BLaER1 treated with 17β-estradiol and CSF1 and Interleukin-3, amounts not matched to agents 10 nM and 100 nM (cell line): ENCODE measurements around the gene TNFSF10.
"Not testable (repeated sequence)": the region's sequence is repeated elsewhere in the genome, so short reads cannot be mapped to it uniquely, and the experiment has no call there.

ENCODE experiments used
- H3K27ac ChIP-seq, 11 experiments: shearing (Covaris generic); formaldehyde crosslinking; 2 replicates each; pipeline ENCODE4 v1.8.1; 2022
- H3K27me3 ChIP-seq, 11 experiments: shearing (Covaris generic); formaldehyde crosslinking; 2 replicates each; pipeline ENCODE4 v1.8.1; 2022
- H3K36me3 ChIP-seq, 11 experiments: shearing (Covaris generic); formaldehyde crosslinking; 2 replicates each; pipeline ENCODE4 v1.8.1; 2022
- H3K4me1 ChIP-seq, 10 experiments: shearing (Covaris generic); formaldehyde crosslinking; 2 replicates each; pipeline ENCODE4 v1.8.1; 2022
- H3K4me2 ChIP-seq, 11 experiments: shearing (Covaris generic); formaldehyde crosslinking; 2 replicates each; pipeline ENCODE4 v1.8.1; 2022
- H3K4me3 ChIP-seq, 10 experiments: shearing (Covaris generic); formaldehyde crosslinking; 2 replicates each; pipeline ENCODE4 v1.8.1; 2022
- H3K9ac ChIP-seq, 11 experiments: shearing (Covaris generic); formaldehyde crosslinking; 2 replicates each; pipeline ENCODE4 v1.8.1; 2022
- H3K9me3 ChIP-seq, 11 experiments: shearing (Covaris generic); formaldehyde crosslinking; replicated peaks in 1 of 11; 2 replicates each; pipeline ENCODE4 v1.8.1; 2022
- H4K20me1 ChIP-seq, 11 experiments: shearing (Covaris generic); formaldehyde crosslinking; 2 replicates each; pipeline ENCODE4 v1.8.1; 2022
- Cebpa-rat ChIP-seq, 11 experiments: shearing (Covaris generic); IDR thresholded peaks; 2 replicates each; pipeline ENCODE4 v1.8.1; 2022

The TNFSF10 gene

GRCh38 chr3:172530101-172530561 lies 6.9 kb upstream of the TNFSF10 start:
- Histone ChIP-seq H3K27ac (peak overlapping the region in 7 of 11 experiments; percentile 45 to 73 (median 56); a peak in 16 of 22 replicates), H3K9ac (peak overlapping the region in 7 of 11 experiments; percentile 18 to 54 (median 32); a peak in 11 of 22 replicates), H3K9me3 (peaks cover 0 to 17% (median 3%) of the 10 kb centered on the region in 11 experiments; a peak in 7 of 22 replicates), H3K4me1 (peaks cover 10 to 31% (median 25%) of the 10 kb centered on the region in 10 experiments), H4K20me1 (no peaks in the 10 kb centered on the region), H3K4me2 (peak overlapping the region; percentile 21 to 82 (median 59)), H3K27me3 (no peaks in the 10 kb centered on the region), H3K36me3 (no peaks in the 10 kb centered on the region), H3K4me3 (no peak overlapping the region; a peak in 2 of 20 replicates)
- TF ChIP-seq Cebpa-rat (IDR thresholded peaks at IDR 0.05), result no peak

GRCh38 chr3:172528677-172529076 lies 5.4 kb upstream of the TNFSF10 start:
- no peak overlapping the region for H3K9ac ChIP-seq
- no peak overlapping the region for H3K4me3 ChIP-seq
- no peaks in the 10 kb centered on the region for H3K27me3 ChIP-seq
- H3K27ac ChIP-seq, result no peak overlapping the region
- TF ChIP-seq Cebpa-rat (IDR thresholded peaks at IDR 0.05), result no peak
- no peaks in the 10 kb centered on the region for H3K36me3 ChIP-seq
- no peaks in the 10 kb centered on the region for H4K20me1 ChIP-seq
- peaks cover 0 to 2% (median 0%) of the 10 kb centered on the region in 11 experiments; a peak in 2 of 22 replicates for H3K9me3 ChIP-seq
- H3K4me1 ChIP-seq, result peaks cover 10 to 44% (median 32%) of the 10 kb centered on the region in 10 experiments
- no peak overlapping the region for H3K4me2 ChIP-seq

- H3K4me2 ChIP-seq, result no peak overlapping the region
- H3K36me3 ChIP-seq, result no peaks in the 10 kb centered on the region
- H4K20me1 ChIP-seq, result no peaks in the 10 kb centered on the region
Observed at GRCh38 chr3:172527306-172527705, 4.1 kb upstream of the TNFSF10 start.

GRCh38 chr3:172525116-172525613 lies 1.9 kb upstream of the TNFSF10 start:
- Histone ChIP-seq H3K4me2 (no peak overlapping the region), H3K27me3 (no peaks in the 10 kb centered on the region)
- TF ChIP-seq Cebpa-rat (IDR thresholded peaks at IDR 0.05), result no peak

More at GRCh38 chr3:172527306-172527705, 4.1 kb upstream of the TNFSF10 start:
- Histone ChIP-seq H3K9ac (no peak overlapping the region), H3K9me3 (no peaks in the 10 kb centered on the region), H3K27ac (no peak overlapping the region), H3K4me3 (no peak overlapping the region), H3K27me3 (no peaks in the 10 kb centered on the region), H3K4me1 (peaks cover 24 to 48% (median 40%) of the 10 kb centered on the region in 10 experiments)
- TF ChIP-seq Cebpa-rat (IDR thresholded peaks at IDR 0.05), result no peak

GRCh38 chr3:172524611-172525010 lies 1.4 kb upstream of the TNFSF10 start:
- H3K4me1 ChIP-seq, result peaks cover 16 to 34% (median 24%) of the 10 kb centered on the region in 10 experiments
- H4K20me1 ChIP-seq, result peaks cover 0 to 13% (median 0%) of the 10 kb centered on the region in 11 experiments; a peak in 2 of 22 replicates
- H3K9me3 ChIP-seq, result 0 out of 22 replicates have a peak, but pooled peaks cover 0 to 3% (median 0%) of the 10 kb centered on the region in 11 experiments
- no peak overlapping the region for H3K9ac ChIP-seq
- no peak for TF ChIP-seq Cebpa-rat (IDR thresholded peaks at IDR 0.05)
- no peak overlapping the region for H3K4me3 ChIP-seq
- H3K27me3 ChIP-seq, result no peaks in the 10 kb centered on the region
- H3K27ac ChIP-seq, result peak overlapping the region in 1 of 11 experiments; percentile 26; a peak in 1 of 22 replicates
- H3K4me2 ChIP-seq, result peak overlapping the region in 3 of 11 experiments; percentile 10 to 87 (median 26); a peak in 3 of 22 replicates
- H3K36me3 ChIP-seq, result peaks cover 0 to 12% (median 0%) of the 10 kb centered on the region in 11 experiments; a peak in 7 of 22 replicates

More at GRCh38 chr3:172525116-172525613, 1.9 kb upstream of the TNFSF10 start:
- Histone ChIP-seq H3K9ac (no peak overlapping the region), H3K9me3 (no peaks in the 10 kb centered on the region), H3K27ac (no peak overlapping the region), H3K36me3 (peaks cover 0 to 6% (median 0%) of the 10 kb centered on the region in 11 experiments; a peak in 3 of 22 replicates), H3K4me3 (no peak overlapping the region), H3K4me1 (peaks cover 19 to 34% (median 28%) of the 10 kb centered on the region in 10 experiments), H4K20me1 (peaks cover 0 to 8% (median 0%) of the 10 kb centered on the region in 11 experiments; a peak in 2 of 22 replicates)

GRCh38 chr3:172521837-172522726 lies 1.1 kb downstream of the TNFSF10 start:
- H3K4me2 ChIP-seq, result peak overlapping the region; percentile 71 to 99 (median 87); a peak in 21 of 22 replicates
- peak overlapping the region in 8 of 11 experiments; percentile 56 to 90 (median 80); a peak in 14 of 22 replicates for H3K9ac ChIP-seq
- H3K27ac ChIP-seq, result peak overlapping the region in 9 of 11 experiments; percentile 0 to 85 (median 73); a peak in 14 of 22 replicates

GRCh38 chr3:172520301-172520831 lies 2.9 kb downstream of the TNFSF10 start:
- Histone ChIP-seq H3K36me3 (peaks cover 0 to 54% (median 0%) of the 10 kb centered on the region in 11 experiments; a peak in 10 of 22 replicates), H3K9ac (peak overlapping the region in 5 of 11 experiments; percentile 15 to 74 (median 54); a peak in 8 of 22 replicates), H3K4me3 (peak overlapping the region in 5 of 10 experiments; percentile 72 to 84 (median 80); a peak in 10 of 20 replicates), H3K27ac (peak overlapping the region in 4 of 11 experiments; percentile 21 to 29 (median 24); a peak in 4 of 22 replicates), H3K4me1 (peaks cover 16 to 72% (median 42%) of the 10 kb centered on the region in 10 experiments), H3K4me2 (peak overlapping the region in 6 of 11 experiments; percentile 87 to 99 (median 89); a peak in 11 of 22 replicates), H3K27me3 (no peaks in the 10 kb centered on the region), H3K9me3 (peaks cover 0 to 25% (median 0%) of the 10 kb centered on the region in 11 experiments; a peak in 2 of 22 replicates), H4K20me1 (peaks cover 0 to 28% (median 0%) of the 10 kb centered on the region in 11 experiments; a peak in 2 of 22 replicates)
- TF ChIP-seq Cebpa-rat (IDR thresholded peaks at IDR 0.05), result no peak

More at GRCh38 chr3:172521837-172522726, 1.1 kb downstream of the TNFSF10 start:
- Histone ChIP-seq H3K36me3 (peaks cover 0 to 37% (median 0%) of the 10 kb centered on the region in 11 experiments; a peak in 10 of 22 replicates), H3K4me1 (peaks cover 16 to 55% (median 30%) of the 10 kb centered on the region in 10 experiments), H3K9me3 (peaks cover 0 to 18% (median 0%) of the 10 kb centered on the region in 11 experiments; a peak in 2 of 22 replicates), H4K20me1 (peaks cover 0 to 28% (median 0%) of the 10 kb centered on the region in 11 experiments; a peak in 2 of 22 replicates), H3K4me3 (peak overlapping the region in 8 of 10 experiments; percentile 57 to 84 (median 75); a peak in 16 of 20 replicates)
- not testable (repeated sequence) for H3K27me3 ChIP-seq

- no peak for TF ChIP-seq Cebpa-rat (IDR thresholded peaks at IDR 0.05)
- H3K4me3 ChIP-seq, result peak overlapping the region in 4 of 10 experiments; percentile 72 to 84 (median 80); a peak in 8 of 20 replicates
- peaks cover 0 to 61% (median 0%) of the 10 kb centered on the region in 11 experiments; a peak in 10 of 22 replicates for H3K36me3 ChIP-seq
- peaks cover 0 to 25% (median 0%) of the 10 kb centered on the region in 11 experiments; a peak in 2 of 22 replicates for H3K9me3 ChIP-seq
- H3K27me3 ChIP-seq, result no peaks in the 10 kb centered on the region
- peak overlapping the region in 2 of 11 experiments; percentile 72 to 74; a peak in 4 of 22 replicates for H3K9ac ChIP-seq
- H3K27ac ChIP-seq, result no peak overlapping the region
- H3K4me1 ChIP-seq, result peaks cover 16 to 75% (median 48%) of the 10 kb centered on the region in 10 experiments
- peaks cover 0 to 28% (median 0%) of the 10 kb centered on the region in 11 experiments; a peak in 2 of 22 replicates for H4K20me1 ChIP-seq
- peak overlapping the region in 5 of 11 experiments; percentile 87 to 99 (median 91); a peak in 10 of 22 replicates for H3K4me2 ChIP-seq
Observed at GRCh38 chr3:172519740-172520139, 3.5 kb downstream of the TNFSF10 start.
